H1 (cell line): ENCODE results near the gene ASCL5. TPM values are rescaled to one million over a fixed set of nuclear protein-coding genes. Genes with fewer than 3 reads are reported as not detected.

ENCODE experiments used
- CTCF ChIA-PET: fragments of 300-600 bp; sonication (Branson Sonifier 250); formaldehyde crosslinking; loops from one replicate; lab custom pipeline; 2021; ENCODE audit not compliant: partially characterized antibody; lab: Charles Lee
- POLR2A ChIA-PET: fragments of 300-600 bp; sonication (Branson Sonifier 250); formaldehyde crosslinking; loops from one replicate; lab custom pipeline; 2021; ENCODE audit warnings: inconsistent platforms; ENCODE audit not compliant: partially characterized antibody; lab: Charles Lee
- DNase-seq, 2 experiments: peaks; one replicate each; pipeline versions ENCODE4 v3.0.0 to v3.0.0-alpha.2; 2010 to 2022; ENCODE audit warnings: low spot score in 2 of 2, low read depth in 1 of 2, mixed read lengths in 1 of 2
- FAIRE-seq: peaks from 2 replicates; lab custom pipeline; 2011; peaks lifted over from hg19 to GRCh38; lab: Jason Lieb, UNC
- H2AFZ ChIP-seq: 2 replicates; pipeline ENCODE4 v1.8.1; 2012; ENCODE audit warnings: low read length, inconsistent platforms
- H2AK5ac ChIP-seq: 2 replicates; pipeline ENCODE4 v1.6.1; 2013; ENCODE audit warnings: low read depth, low read length
- H2BK120ac ChIP-seq: replicated peaks from 2 replicates; pipeline ENCODE3; 2013; ENCODE audit warnings: low read depth, low read length, inconsistent platforms
- H2BK12ac ChIP-seq: 2 replicates; pipeline ENCODE4 v1.6.1; 2013; ENCODE audit warnings: low read depth, low read length
- H2BK15ac ChIP-seq: 2 replicates; pipeline ENCODE4 v1.6.1; 2013; ENCODE audit warnings: low read length
- H2BK20ac ChIP-seq: 2 replicates; pipeline ENCODE4 v1.6.1; 2013; ENCODE audit warnings: low read length
- H2BK5ac ChIP-seq: 2 replicates; pipeline ENCODE4 v1.6.1; 2013; ENCODE audit warnings: low read depth, low read length
- H3K14ac ChIP-seq: 2 replicates; pipeline ENCODE4 v1.6.1; 2013; ENCODE audit warnings: inconsistent platforms; ENCODE audit not compliant: insufficient read length
- H3K18ac ChIP-seq: 2 replicates; pipeline ENCODE4 v1.6.1; 2013; ENCODE audit warnings: low read length; ENCODE audit errors: extremely low read depth
- H3K23ac ChIP-seq: 2 replicates; pipeline ENCODE4 v1.6.1; 2013; ENCODE audit warnings: inconsistent platforms; ENCODE audit not compliant: insufficient read length
- H3K23me2 ChIP-seq: 2 replicates; pipeline ENCODE4 v1.6.1; 2013; ENCODE audit warnings: low read depth, low read length
- H3K27ac ChIP-seq: 2 replicates; pipeline ENCODE4 v1.6.1; 2011; ENCODE audit warnings: low read depth, low read length, inconsistent platforms
- H3K27me3 ChIP-seq, 4 experiments: replicated peaks in 1 of 4; 1 replicate in 1 of 4; 2 replicates in 3 of 4; pipeline versions ENCODE4 v1.6.1 to v1.8.1; 2011 to 2013; ENCODE audit warnings: low read length in 3 of 4, mild to moderate bottlenecking in 3 of 4, inconsistent platforms in 2 of 4, mixed read lengths in 2 of 4, moderate library complexity in 1 of 4; ENCODE audit not compliant: control insufficient read depth in 3 of 4, insufficient read depth in 3 of 4; ENCODE audit errors: extremely low read depth in 1 of 4
- H3K36me3 ChIP-seq, 4 experiments: 2 replicates each; pipeline versions ENCODE4 v1.6.1 to v1.8.1; 2011 to 2013; ENCODE audit warnings: mild to moderate bottlenecking in 4 of 4, low read length in 3 of 4, moderate library complexity in 2 of 4, control low read depth in 1 of 4, inconsistent platforms in 1 of 4; ENCODE audit not compliant: insufficient read depth in 4 of 4, control insufficient read depth in 2 of 4
- H3K4ac ChIP-seq: replicated peaks from 2 replicates; pipeline ENCODE3; 2013; ENCODE audit warnings: low read length, low read depth, mixed read lengths, inconsistent platforms; ENCODE audit not compliant: insufficient read length
- H3K4me1 ChIP-seq, 4 experiments: replicated peaks in 1 of 4; 1 replicate in 1 of 4; 2 replicates in 3 of 4; pipeline versions ENCODE4 v1.6.1 to v1.8.1; 2011 to 2013; ENCODE audit warnings: low read length in 3 of 4, inconsistent platforms in 2 of 4, mixed read lengths in 1 of 4; ENCODE audit not compliant: insufficient read depth in 4 of 4, control insufficient read depth in 3 of 4
- H3K4me2 ChIP-seq, 2 experiments: 2 replicates each; pipeline versions ENCODE4 v1.6.1 to v1.8.1; 2011 to 2013; ENCODE audit warnings: low read depth in 2 of 2, low read length in 2 of 2, control low read depth in 1 of 2, inconsistent platforms in 1 of 2, mild to moderate bottlenecking in 1 of 2; ENCODE audit not compliant: insufficient read depth in 1 of 2
- H3K4me3 ChIP-seq, 4 experiments: fragments of 200-600, 300-600 bp in 1 of 4; sonication (generic), shearing (Covaris generic), sonication (Bioruptor Twin) in 1 of 4; 2 replicates each; pipeline versions ENCODE4 v1.5.1 to v1.8.1; 2011 to 2016; ENCODE audit warnings: low read length in 4 of 4, low read depth in 3 of 4, control low read depth in 2 of 4, inconsistent platforms in 2 of 4, mild to moderate bottlenecking in 2 of 4, mixed read lengths in 1 of 4, moderate library complexity in 1 of 4; ENCODE audit not compliant: insufficient read depth in 2 of 4; ENCODE audit errors: extremely low read depth in 1 of 4
- H3K56ac ChIP-seq: replicated peaks from 2 replicates; pipeline ENCODE3; 2013; ENCODE audit warnings: low read depth, mild to moderate bottlenecking, mixed read lengths, low read length, inconsistent platforms; ENCODE audit not compliant: insufficient read length
- H3K79me1 ChIP-seq: 2 replicates; pipeline ENCODE4 v1.6.1; 2013; ENCODE audit warnings: low read depth, low read length, control low read depth
- H3K79me2 ChIP-seq, 2 experiments: 2 replicates each; pipeline versions ENCODE4 v1.6.1 to v1.8.1; 2012 to 2013; ENCODE audit warnings: low read length in 2 of 2, mild to moderate bottlenecking in 2 of 2, inconsistent platforms in 1 of 2; ENCODE audit not compliant: insufficient read depth in 2 of 2, control insufficient read depth in 1 of 2
- H3K9ac ChIP-seq, 4 experiments: replicated peaks in 1 of 4; 1 replicate in 1 of 4; 2 replicates in 3 of 4; pipeline versions ENCODE4 v1.6.1 to v1.8.1; 2011 to 2013; ENCODE audit warnings: low read depth in 3 of 4, low read length in 3 of 4, control low read depth in 2 of 4, mild to moderate bottlenecking in 2 of 4, moderate library complexity in 2 of 4, inconsistent platforms in 1 of 4; ENCODE audit errors: extremely low read depth in 1 of 4
- H3K9me3 ChIP-seq, 2 experiments: 2 replicates each; pipeline versions ENCODE4 v1.6.1 to v1.8.1; 2012 to 2013; ENCODE audit warnings: mild to moderate bottlenecking in 2 of 2, moderate library complexity in 2 of 2, control low read depth in 1 of 2, inconsistent platforms in 1 of 2, low read depth in 1 of 2, low read length in 1 of 2, mixed read lengths in 1 of 2; ENCODE audit not compliant: insufficient read depth in 2 of 2
- H4K20me1 ChIP-seq, 2 experiments: replicated peaks in 1 of 2; 2 replicates each; pipeline versions ENCODE3 to v1.8.1; 2011 to 2013; ENCODE audit warnings: inconsistent platforms in 2 of 2, low read length in 2 of 2, mild to moderate bottlenecking in 1 of 2; ENCODE audit not compliant: insufficient read depth in 2 of 2, control insufficient read depth in 1 of 2
- H4K5ac ChIP-seq: 2 replicates; pipeline ENCODE4 v1.6.1; 2013; ENCODE audit warnings: low read length, low read depth, mixed read lengths, inconsistent platforms; ENCODE audit not compliant: insufficient read length
- H4K8ac ChIP-seq: 2 replicates; pipeline ENCODE4 v1.8.0; 2013; ENCODE audit warnings: mild to moderate bottlenecking, moderate library complexity, low read length, inconsistent platforms; ENCODE audit not compliant: insufficient read depth; ENCODE audit errors: extremely low read depth
- H4K91ac ChIP-seq: replicated peaks from 2 replicates; pipeline ENCODE3; 2013; ENCODE audit warnings: low read length, mixed read lengths, inconsistent platforms; ENCODE audit not compliant: insufficient read length
- CBX5 ChIP-seq: fragments of 300-800, 300-1000 bp; sonication (generic); IDR thresholded peaks from 2 replicates; pipeline ENCODE4 v1.7.1; 2016; ENCODE audit warnings: antibody characterized with exemption, low read length, low read depth
- CHD1 ChIP-seq: IDR thresholded peaks from 2 replicates; pipeline ENCODE4 v1.6.1; 2012; ENCODE audit warnings: low read depth, low read length, improper control_type of control experiment
- EZH2 ChIP-seq: fragments of 200-600 bp; sonication (generic); IDR thresholded peaks from 2 replicates; pipeline ENCODE4 v1.7.1; 2012; ENCODE audit warnings: low read depth, mild to moderate bottlenecking, moderate library complexity, low read length, inconsistent platforms; ENCODE audit not compliant: severe bottlenecking
- JUND ChIP-seq: IDR thresholded peaks from 2 replicates; pipeline ENCODE4 v1.6.1; 2011; ENCODE audit warnings: mild to moderate bottlenecking, improper control_type of control experiment, low read length
- KDM1A ChIP-seq: fragments of 200-600, 300-600 bp; sonication (generic); IDR thresholded peaks from 2 replicates; pipeline ENCODE4 v1.7.1; 2016; ENCODE audit warnings: mild to moderate bottlenecking, low read length, borderline replicate concordance
- MAX ChIP-seq: IDR thresholded peaks from 2 replicates; pipeline ENCODE4 v1.6.1; 2012; ENCODE audit warnings: inconsistent platforms
- PHF8 ChIP-seq: fragments of 200-600 bp; sonication (generic); conservative IDR thresholded peaks from 2 replicates; pipeline ENCODE4 v1.7.1; 2012; ENCODE audit warnings: low read depth, mild to moderate bottlenecking, inconsistent platforms, low read length, moderate library complexity
- SAP30 ChIP-seq: fragments of 300-600 bp; sonication (generic); IDR thresholded peaks from 2 replicates; pipeline ENCODE4 v1.7.1; 2012; ENCODE audit warnings: low read length, moderate library complexity, mild to moderate bottlenecking, inconsistent platforms; ENCODE audit not compliant: insufficient read depth, insufficient replicate concordance
- SP1 ChIP-seq: IDR thresholded peaks from 2 replicates; pipeline ENCODE4 v1.6.1; 2011; ENCODE audit warnings: low read depth, low read length
- SP2 ChIP-seq: IDR thresholded peaks from 2 replicates; pipeline ENCODE4 v1.6.1; 2012; ENCODE audit warnings: mild to moderate bottlenecking, low read length, inconsistent platforms
- TCF12 ChIP-seq: IDR thresholded peaks from 2 replicates; pipeline ENCODE4 v1.6.1; 2011; ENCODE audit warnings: low read depth, mild to moderate bottlenecking, low read length
- USF2 ChIP-seq: IDR thresholded peaks from 2 replicates; pipeline ENCODE4 v1.6.1; 2011; ENCODE audit warnings: low read length, improper control_type of control experiment
- WGBS, 2 experiments: shearing (Covaris generic) in 1 of 2; methylation state at CpG; one replicate each; pipeline versions ENCODE4 v1.1.6 to v1.1.7; 2013 to 2015; ENCODE audit warnings: low lambda C conversion rate in 2 of 2, mixed read lengths in 2 of 2, inconsistent platforms in 1 of 2, low coverage in 1 of 2, missing lambda C conversion rate in 1 of 2; ENCODE audit not compliant: insufficient replicate concordance in 2 of 2, insufficient coverage in 1 of 2, insufficient read length in 1 of 2; ENCODE audit errors: extremely low coverage in 1 of 2, missing lambda C conversion rate in 1 of 2; 5-methylcytosine and 5-hydroxymethylcytosine counted together
- polyA plus RNA-seq, 7 experiments: library from polyadenylated mRNA; depleted of rRNA in 3 of 7; stranded (reverse) in 5 of 7; unstranded in 2 of 7; fragments of >200 nt in 5 of 7; fragments of 200-250 nt in 2 of 7; gene quantifications; 1 replicate in 5 of 7; 2 replicates in 1 of 7; 4 replicates in 1 of 7; pipeline versions ENCODE4 v1.2.1 to v1.2.3, GENCODE V29; 2011 to 2013; ENCODE audit warnings: missing spikeins in 2 of 7, mixed read lengths in 2 of 7
- total RNA-seq: library from RNA; stranded (reverse); fragmentation: NEBNext Ultra II Directional; extraction: Animal tissue kit (Norgen Biotek cat#: 25700); gene quantifications from 2 replicates; pipeline ENCODE4 v1.2.1, GENCODE V29; 2021

Gene ASCL5
- total and polyA plus RNA-seq, 2 of the 8 experiments (the other 6 are each of a cell fraction or from before 2014, with no cell fraction given) = 0.29 to 0.41 TPM

GRCh38 chr1:201112173-201112731 is 14.7 kb downstream of the ASCL5 start, which contains the start of gene CACNA1S:
CACNA1S (minus strand) TSS chr1:201112426; CDS start chr1:201112339, 87 bp downstream.
- H3K4me1 ChIP-seq = peaks cover 0 to 9% (median 3%) of the 10 kb centered on the region in 4 experiments; a peak in 3 of 7 replicates
- DNase-seq (no peak), FAIRE-seq (no peak)
- H2BK5ac ChIP-seq = no peak within 1 kb of the TSS
- no peak within 1 kb of the TSS for H4K5ac ChIP-seq
- no peaks in the 10 kb centered on the region; a peak in 1 of 4 replicates for H3K9me3 ChIP-seq
- WGBS, 2 experiments = 78% methylated on average over 7 of the region's 9 CpGs; no CpG with 5 or more reads in 1 of the 2 experiments
- H3K4me2 ChIP-seq = no peak within 1 kb of the TSS
- CTCF ChIA-PET = interaction anchor here (0.7 to 16.3 kb wide), 4 partner anchors 30 to 133 kb away, joined by 3 to 343 read pairs (median 18); no protein-coding TSS in a partner anchor
- peaks cover 9 to 27% (median 21%) of the 10 kb centered on the region in 4 experiments for H3K27me3 ChIP-seq
- H3K14ac ChIP-seq = no peak within 1 kb of the TSS
- no peak within 1 kb of the TSS for H3K4ac ChIP-seq
- H3K79me1 ChIP-seq = no peaks in the 10 kb centered on the region
- H3K36me3 ChIP-seq = no peaks in the 10 kb centered on the region
- no peak within 1 kb of the TSS for H2AK5ac ChIP-seq
- H3K9ac ChIP-seq = no peak within 1 kb of the TSS
- no peak within 1 kb of the TSS for H2BK20ac ChIP-seq
- no peak within 1 kb of the TSS for H3K4me3 ChIP-seq
- H2BK15ac ChIP-seq = no peak within 1 kb of the TSS
- H3K27ac ChIP-seq = no peak within 1 kb of the TSS
- H3K23ac ChIP-seq = no peak within 1 kb of the TSS
- H4K91ac ChIP-seq = no peak within 1 kb of the TSS
- no peak within 1 kb of the TSS for H2AFZ ChIP-seq
- peaks cover 7% of the 10 kb centered on the region; the same call in 1 of the 2 replicates for H3K23me2 ChIP-seq
- no peak within 1 kb of the TSS for H2BK120ac ChIP-seq
- H3K18ac ChIP-seq = no peak within 1 kb of the TSS; the same call in 1 of the 2 replicates
- no peaks in the 10 kb centered on the region for H3K79me2 ChIP-seq
- POLR2A ChIA-PET = no interaction called here
- H2BK12ac ChIP-seq = no peak within 1 kb of the TSS
- no peaks in the 10 kb centered on the region for H4K20me1 ChIP-seq
- H4K8ac ChIP-seq = no peak within 1 kb of the TSS
- no peak within 1 kb of the TSS for H3K56ac ChIP-seq
- TF ChIP-seq MAX (no peak), TCF12 (no peak), EZH2 (no peak), USF2 (no peak), SAP30 (no peak), SP1 (no peak), SP2 (no peak), CHD1 (no peak), PHF8 (no peak), KDM1A (no peak), JUND (no peak), CBX5 (no peak)
